SJCRH30 (cell line): ENCODE measurements around the gene FRS2. TPM values are rescaled to one million over a fixed set of nuclear protein-coding genes. Genes with fewer than 3 reads are reported as not detected.

ENCODE experiments used
- DNase-seq, 2 experiments: peaks; one replicate each; pipeline ENCODE4 v3.0.0-alpha.2; 2015 to 2020
- H3K27ac ChIP-seq: fragments of 250-450 bp; sonication (Bioruptor Pico); 2 replicates; pipeline ENCODE4 v1.5.1; 2020; ENCODE audit warnings: mild to moderate bottlenecking, moderate library complexity
- H3K27me3 ChIP-seq: fragments of 250-450 bp; sonication (Bioruptor Pico); 2 replicates; pipeline ENCODE4 v1.5.1; 2020; ENCODE audit warnings: mild to moderate bottlenecking, moderate library complexity
- H3K36me3 ChIP-seq: fragments of 250-450 bp; sonication (Bioruptor Pico); 2 replicates; pipeline ENCODE4 v1.5.1; 2020; ENCODE audit warnings: mild to moderate bottlenecking, moderate library complexity
- H3K4me1 ChIP-seq: fragments of 250-450 bp; sonication (Bioruptor Pico); 2 replicates; pipeline ENCODE4 v1.5.1; 2020; ENCODE audit warnings: mild to moderate bottlenecking, moderate library complexity
- H3K4me3 ChIP-seq: fragments of 250-450 bp; sonication (Bioruptor Pico); 2 replicates; pipeline ENCODE4 v1.5.1; 2020; ENCODE audit warnings: mild to moderate bottlenecking, moderate library complexity
- H3K9me3 ChIP-seq: fragments of 250-450 bp; sonication (Bioruptor Pico); replicated peaks from 2 replicates; pipeline ENCODE4 v1.5.1; 2020; ENCODE audit warnings: mild to moderate bottlenecking, moderate library complexity
- total RNA-seq: library from RNA; depleted of rRNA; stranded (reverse); fragments of >200 nt; shearing (Covaris generic); gene quantifications from 2 replicates; pipeline ENCODE4 v1.2.3, GENCODE V29; 2014

FRS2 gene
- total RNA-seq, 1 experiment from 2014 or later, result 28.4 TPM

DNA sequence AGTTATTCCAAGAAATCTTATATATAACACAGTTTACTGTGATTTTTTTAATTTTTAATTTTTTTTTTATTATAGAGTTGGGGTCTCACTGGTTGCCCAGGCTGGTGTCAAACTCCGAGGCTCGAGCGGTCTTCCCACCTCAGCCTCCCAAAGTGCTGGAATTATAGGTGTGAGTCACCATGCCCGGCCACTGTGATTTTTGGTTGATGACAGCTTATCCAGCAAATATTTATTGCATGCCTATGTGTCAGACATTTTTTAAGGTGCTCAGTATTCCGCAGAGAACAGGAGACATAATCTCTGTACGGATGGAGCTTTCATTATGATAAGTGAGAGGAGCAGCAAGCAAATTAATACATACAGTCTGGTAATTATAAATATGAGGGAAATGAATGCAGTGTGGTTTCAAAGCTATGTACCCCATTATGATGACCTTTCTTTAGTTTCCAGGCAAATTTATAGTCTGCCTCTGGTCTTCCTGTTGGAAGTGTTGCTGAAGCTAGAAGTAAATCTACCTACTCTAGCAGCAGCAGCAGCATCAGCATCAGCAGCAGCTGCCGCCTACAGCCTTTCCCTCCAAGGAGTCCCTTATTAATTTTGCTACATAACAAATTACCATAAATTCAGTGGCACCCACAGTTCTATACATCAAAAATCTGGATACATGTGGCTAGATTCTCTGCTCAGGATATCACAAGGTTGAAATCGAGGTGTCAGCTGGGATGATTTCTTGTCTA, 32.3 kb downstream of the FRS2 start:
- Histone ChIP-seq H3K36me3 (no peaks in the 10 kb centered on the region; the same call in 1 of the 2 replicates), H3K27ac (no peak overlapping the region), H3K9me3 (no peaks in the 10 kb centered on the region), H3K4me1 (no peaks in the 10 kb centered on the region), H3K4me3 (no peak overlapping the region), H3K27me3 (no peaks in the 10 kb centered on the region)
- no peak for DNase-seq

DNA sequence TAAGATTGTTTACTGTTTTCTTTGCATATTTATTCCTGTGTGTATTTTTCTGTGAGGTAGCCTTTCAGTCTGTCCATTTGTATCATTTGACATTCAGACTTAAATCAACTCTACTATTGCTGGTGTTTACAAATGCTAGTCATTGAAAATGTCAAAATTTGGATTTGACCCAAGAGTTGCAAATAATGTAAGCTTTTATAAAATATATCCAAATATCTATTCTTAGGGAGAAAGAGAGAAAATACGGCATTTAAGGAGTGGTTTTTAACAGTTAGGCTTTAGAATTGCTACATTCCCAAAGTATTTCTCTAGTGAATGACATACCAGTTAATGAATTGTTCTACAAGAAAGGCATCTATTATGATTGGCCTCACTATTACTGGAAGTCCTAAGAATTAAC, 37.9 kb downstream of the FRS2 start:
- no peak overlapping the region for H3K4me3 ChIP-seq
- peaks cover 4% of the 10 kb centered on the region for H3K4me1 ChIP-seq
- H3K36me3 ChIP-seq, result no peaks in the 10 kb centered on the region; the same call in 1 of the 2 replicates
- no peaks in the 10 kb centered on the region; the same call in 1 of the 2 replicates for H3K9me3 ChIP-seq
- DNase-seq, result no peak
- no peak overlapping the region for H3K27ac ChIP-seq
- no peaks in the 10 kb centered on the region for H3K27me3 ChIP-seq

DNA sequence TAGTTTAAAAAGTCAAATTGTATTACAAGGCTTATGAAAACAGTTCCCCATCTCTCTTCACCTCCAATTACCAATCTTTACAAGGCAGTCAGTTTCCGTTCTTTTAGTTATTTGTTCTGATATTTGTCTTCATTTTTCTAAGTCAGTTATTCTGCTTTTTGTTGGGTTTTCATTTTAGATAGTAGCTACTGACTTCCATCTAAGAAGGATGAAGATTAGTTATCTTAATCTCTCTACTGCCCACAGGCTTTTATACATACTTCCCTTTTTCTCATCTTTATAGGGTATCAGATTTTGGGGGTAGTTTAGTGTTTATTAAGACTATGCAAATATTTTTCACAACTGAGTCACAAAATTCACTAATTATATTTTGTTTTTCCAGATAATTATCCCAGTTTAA, 38.4 kb downstream of the FRS2 start:
- H3K4me1 ChIP-seq, result peaks cover 4% of the 10 kb centered on the region
- no peak overlapping the region for H3K27ac ChIP-seq
- DNase-seq, result no peak

DNA sequence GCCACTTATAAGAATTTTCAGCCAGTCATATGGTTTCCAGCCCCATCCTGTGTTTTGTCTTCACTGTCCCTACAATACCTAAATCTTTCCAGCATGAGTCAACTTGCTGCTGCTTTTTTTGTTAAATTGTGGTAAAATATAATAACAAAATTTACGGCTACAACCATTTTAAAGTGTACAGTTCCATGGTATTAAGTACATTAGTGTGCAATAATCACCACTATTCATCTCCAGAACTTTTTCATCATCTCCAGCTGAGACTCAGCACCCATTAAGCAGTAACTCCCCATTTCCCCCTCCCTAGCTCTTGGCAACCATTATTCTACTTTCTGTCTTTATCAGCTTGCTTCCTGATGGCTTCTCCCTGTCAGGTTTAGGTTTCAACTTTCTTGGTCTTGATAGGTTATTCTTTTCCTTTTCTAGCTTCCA, 39.1 kb downstream of the FRS2 start:
- Histone ChIP-seq H3K36me3 (no peaks in the 10 kb centered on the region; the same call in 1 of the 2 replicates), H3K27me3 (no peaks in the 10 kb centered on the region), H3K27ac (no peak overlapping the region), H3K4me3 (no peak overlapping the region), H3K4me1 (peaks cover 4% of the 10 kb centered on the region), H3K9me3 (no peaks in the 10 kb centered on the region; the same call in 1 of the 2 replicates)
- DNase-seq, result no peak

More for the DNA sequence above, 38.4 kb downstream of the FRS2 start:
- H3K4me3 ChIP-seq, result no peak overlapping the region
- no peaks in the 10 kb centered on the region; the same call in 1 of the 2 replicates for H3K9me3 ChIP-seq
- no peaks in the 10 kb centered on the region; the same call in 1 of the 2 replicates for H3K36me3 ChIP-seq
- no peaks in the 10 kb centered on the region for H3K27me3 ChIP-seq

DNA sequence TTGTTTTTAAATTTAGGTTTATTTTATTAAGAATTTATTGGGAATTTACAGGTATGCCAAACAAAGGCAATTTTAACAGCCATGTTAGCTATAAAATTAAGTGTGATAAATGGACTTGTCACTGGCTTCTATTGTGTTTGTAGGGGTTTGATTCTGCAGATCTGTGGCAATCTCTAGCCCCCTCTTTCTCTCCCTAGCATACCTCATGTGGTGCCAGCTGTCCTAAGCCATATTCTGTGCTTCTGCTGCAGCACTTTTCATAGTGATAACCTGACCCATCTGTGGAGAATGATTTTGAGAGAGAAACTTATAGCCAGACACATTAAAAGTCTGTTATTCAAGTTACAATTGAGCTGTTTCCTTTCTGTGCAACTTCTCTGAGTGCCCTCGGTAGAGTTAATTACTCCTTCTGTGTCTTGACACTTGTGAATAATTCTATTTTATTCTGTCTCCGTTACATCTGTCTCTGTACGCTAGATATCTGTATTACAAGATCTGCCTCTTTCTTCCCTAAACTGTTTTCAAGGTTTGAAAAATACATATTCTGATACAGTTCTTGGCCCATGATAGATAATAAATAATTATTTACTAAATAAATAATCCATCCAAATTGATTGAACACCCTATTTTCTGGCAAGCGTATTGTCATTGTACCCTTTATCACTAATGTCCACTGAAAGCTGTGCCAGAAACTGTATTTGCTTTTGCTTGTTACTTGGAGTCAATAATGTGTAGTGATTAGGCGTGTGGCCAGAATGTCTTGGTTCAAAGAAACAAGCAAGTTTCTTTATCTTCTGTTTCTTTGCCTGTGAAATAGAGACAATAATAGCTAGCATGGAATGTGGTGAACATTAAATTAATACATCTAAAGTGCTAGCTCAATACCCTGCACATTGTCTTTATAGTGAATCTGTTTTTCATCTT, 40.0 kb downstream of the FRS2 start:
- Histone ChIP-seq H3K27ac (no peak overlapping the region), H3K9me3 (no peaks in the 10 kb centered on the region; the same call in 1 of the 2 replicates), H3K4me1 (peaks cover 4% of the 10 kb centered on the region)

DNA sequence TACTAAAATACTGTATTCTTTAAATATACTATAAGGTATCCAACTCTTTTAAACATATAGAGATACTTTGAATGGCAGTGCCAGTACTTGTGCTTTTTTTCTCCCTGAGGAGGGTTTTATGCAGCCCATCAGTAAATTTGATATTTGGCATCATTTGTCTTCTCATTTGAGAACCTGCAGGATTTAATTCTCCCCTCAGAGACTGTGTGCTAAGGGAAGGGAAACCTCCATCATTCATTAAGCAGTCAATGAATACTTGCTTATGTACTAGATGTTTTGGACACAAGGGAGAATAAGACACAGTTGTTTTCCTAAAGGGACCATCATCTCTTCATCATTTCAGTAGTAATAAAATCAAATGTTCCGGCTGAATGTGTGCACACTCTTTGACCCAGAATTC, 40.8 kb downstream of the FRS2 start:
- Histone ChIP-seq H3K9me3 (no peaks in the 10 kb centered on the region; the same call in 1 of the 2 replicates), H3K36me3 (no peaks in the 10 kb centered on the region; the same call in 1 of the 2 replicates), H3K27ac (no peak overlapping the region), H3K4me1 (peaks cover 4% of the 10 kb centered on the region), H3K27me3 (no peaks in the 10 kb centered on the region), H3K4me3 (no peak overlapping the region)
- DNase-seq, result no peak

More for the DNA sequence above, 40.0 kb downstream of the FRS2 start:
- DNase-seq, result no peak
- Histone ChIP-seq H3K36me3 (no peaks in the 10 kb centered on the region; the same call in 1 of the 2 replicates), H3K27me3 (no peaks in the 10 kb centered on the region), H3K4me3 (no peak overlapping the region)

DNA sequence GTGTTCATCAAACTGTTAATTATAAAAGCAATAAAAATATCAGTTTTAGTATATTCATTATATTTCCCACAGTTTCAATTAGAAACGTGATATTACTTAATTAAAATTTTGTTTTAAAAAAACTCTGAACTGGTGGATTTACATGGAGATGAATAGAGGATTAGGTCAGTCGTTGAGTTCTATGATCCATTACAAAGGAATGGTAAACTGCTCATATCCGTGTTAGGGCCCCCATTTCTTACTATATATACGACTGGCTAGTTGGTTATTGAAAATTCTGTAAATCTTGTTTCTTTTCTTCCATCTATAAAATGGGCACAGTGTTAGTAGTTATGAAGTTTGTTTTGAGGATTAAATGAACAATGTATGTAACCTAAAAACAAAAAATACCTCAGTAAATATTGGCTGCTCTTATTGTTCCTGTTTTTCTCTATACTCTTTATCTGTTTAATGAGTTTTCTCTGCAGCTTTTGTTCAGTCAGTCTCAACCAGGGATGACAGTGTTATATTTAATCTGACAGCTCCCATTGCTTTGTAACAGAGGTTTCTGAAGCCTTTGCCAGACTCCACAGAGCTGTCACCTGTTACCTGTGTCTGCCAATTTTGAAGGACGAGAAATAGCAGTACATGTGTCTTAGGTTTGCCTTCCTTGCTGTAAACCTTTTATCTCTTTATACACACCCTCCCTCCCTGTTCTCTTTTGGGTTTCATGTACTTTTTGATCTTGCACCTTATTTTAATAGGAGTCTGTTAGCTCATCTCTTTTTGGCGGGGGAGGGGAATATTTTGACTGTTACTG, 41.5 kb downstream of the FRS2 start:
- H3K36me3 ChIP-seq, result no peaks in the 10 kb centered on the region; the same call in 1 of the 2 replicates
- H3K4me1 ChIP-seq, result peaks cover 4% of the 10 kb centered on the region
- no peaks in the 10 kb centered on the region; the same call in 1 of the 2 replicates for H3K9me3 ChIP-seq
- H3K4me3 ChIP-seq, result no peak overlapping the region
- H3K27me3 ChIP-seq, result no peaks in the 10 kb centered on the region
- H3K27ac ChIP-seq, result no peak overlapping the region
- no peak for DNase-seq

DNA sequence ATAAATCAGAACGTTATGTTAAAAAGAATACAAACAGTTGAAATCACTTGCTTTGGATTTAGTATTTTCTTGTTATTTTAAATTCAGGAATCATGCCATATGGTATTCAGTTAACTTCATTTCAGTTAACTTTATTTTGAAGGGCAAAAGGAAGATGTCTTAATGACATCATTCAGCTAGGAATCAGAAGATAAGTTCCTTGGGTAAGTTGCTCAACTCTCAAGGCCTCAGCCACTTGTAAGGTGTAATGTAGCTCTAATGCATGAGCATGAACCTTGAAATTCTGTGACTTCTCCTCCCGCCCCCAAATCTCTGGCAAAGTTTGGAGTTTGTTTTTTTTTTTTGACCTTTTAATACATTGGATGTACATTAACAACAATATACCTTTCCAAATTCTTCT, 42.6 kb downstream of the FRS2 start:
- Histone ChIP-seq H3K4me3 (no peak overlapping the region), H3K27me3 (no peaks in the 10 kb centered on the region), H3K36me3 (no peaks in the 10 kb centered on the region), H3K4me1 (peaks cover 4% of the 10 kb centered on the region), H3K9me3 (no peaks in the 10 kb centered on the region; the same call in 1 of the 2 replicates), H3K27ac (no peak overlapping the region)
- DNase-seq, result no peak

DNA sequence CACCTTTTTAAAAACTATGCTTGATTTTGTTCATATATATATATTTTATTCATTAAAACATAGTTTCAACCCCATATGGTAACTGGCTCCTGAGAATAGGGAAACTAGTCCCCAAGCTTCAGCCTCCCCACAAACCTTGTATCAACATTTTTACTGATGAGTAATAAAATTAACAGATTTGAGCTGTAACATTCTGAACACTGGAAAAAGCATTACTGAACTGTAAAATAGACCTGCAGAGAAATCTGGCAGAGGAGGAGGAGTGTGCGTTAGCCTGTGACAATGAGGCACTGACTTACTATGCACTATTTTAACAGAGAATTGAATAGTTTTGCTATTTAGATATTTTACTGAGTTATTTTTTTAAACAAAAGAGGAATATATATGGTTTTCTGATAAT, 43.1 kb downstream of the FRS2 start:
- Histone ChIP-seq H3K27me3 (no peaks in the 10 kb centered on the region), H3K4me3 (no peak overlapping the region), H3K9me3 (no peaks in the 10 kb centered on the region; the same call in 1 of the 2 replicates), H3K27ac (no peak overlapping the region), H3K4me1 (peaks cover 4% of the 10 kb centered on the region), H3K36me3 (no peaks in the 10 kb centered on the region)
- DNase-seq, result no peak

DNA sequence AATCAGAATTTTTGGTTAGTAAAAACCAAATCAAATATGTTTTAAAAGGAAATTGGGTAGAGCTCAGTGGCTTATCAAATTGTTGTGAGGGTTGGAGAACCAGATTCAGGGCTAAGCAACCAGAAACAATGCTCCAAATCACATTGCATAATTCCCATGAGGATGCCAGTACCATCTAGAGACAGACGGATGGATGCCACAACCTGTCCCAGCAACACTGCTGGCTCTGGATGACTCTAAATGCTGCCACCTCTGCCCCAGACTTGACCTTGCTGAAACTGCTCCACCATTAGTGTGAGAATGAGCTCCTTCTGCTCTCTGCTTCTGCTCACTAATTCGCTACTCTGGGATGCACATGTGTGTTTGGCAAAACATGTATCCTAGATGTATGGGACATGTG, 43.9 kb downstream of the FRS2 start:
- Histone ChIP-seq H3K27me3 (no peaks in the 10 kb centered on the region), H3K4me3 (no peak overlapping the region), H3K27ac (no peak overlapping the region), H3K36me3 (no peaks in the 10 kb centered on the region), H3K9me3 (no peaks in the 10 kb centered on the region; the same call in 1 of the 2 replicates), H3K4me1 (no peaks in the 10 kb centered on the region; the same call in 1 of the 2 replicates)
- DNase-seq, result no peak

DNA sequence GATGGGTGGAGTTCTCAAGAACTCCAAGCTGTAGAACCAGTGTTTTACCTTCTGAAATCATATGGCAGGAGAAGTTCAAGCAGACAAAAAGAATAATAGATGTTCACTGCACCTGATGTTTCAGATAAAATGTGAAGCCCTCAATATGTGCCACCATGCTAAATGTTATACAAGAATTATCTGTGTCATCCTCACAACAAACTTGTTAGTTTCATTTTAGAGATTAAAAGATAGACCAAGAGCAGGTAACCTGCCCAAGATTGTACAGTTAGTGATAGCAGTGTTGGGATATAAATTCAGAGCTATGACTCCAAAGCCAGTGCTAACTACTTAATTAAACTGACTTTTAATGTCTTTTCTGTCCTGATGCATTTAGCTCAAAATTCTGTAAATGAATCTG, 44.7 kb downstream of the FRS2 start:
- Histone ChIP-seq H3K27me3 (no peaks in the 10 kb centered on the region), H3K4me1 (no peaks in the 10 kb centered on the region; the same call in 1 of the 2 replicates), H3K4me3 (no peak overlapping the region), H3K36me3 (no peaks in the 10 kb centered on the region), H3K9me3 (no peaks in the 10 kb centered on the region; the same call in 1 of the 2 replicates), H3K27ac (no peak overlapping the region)
- DNase-seq, result no peak

DNA sequence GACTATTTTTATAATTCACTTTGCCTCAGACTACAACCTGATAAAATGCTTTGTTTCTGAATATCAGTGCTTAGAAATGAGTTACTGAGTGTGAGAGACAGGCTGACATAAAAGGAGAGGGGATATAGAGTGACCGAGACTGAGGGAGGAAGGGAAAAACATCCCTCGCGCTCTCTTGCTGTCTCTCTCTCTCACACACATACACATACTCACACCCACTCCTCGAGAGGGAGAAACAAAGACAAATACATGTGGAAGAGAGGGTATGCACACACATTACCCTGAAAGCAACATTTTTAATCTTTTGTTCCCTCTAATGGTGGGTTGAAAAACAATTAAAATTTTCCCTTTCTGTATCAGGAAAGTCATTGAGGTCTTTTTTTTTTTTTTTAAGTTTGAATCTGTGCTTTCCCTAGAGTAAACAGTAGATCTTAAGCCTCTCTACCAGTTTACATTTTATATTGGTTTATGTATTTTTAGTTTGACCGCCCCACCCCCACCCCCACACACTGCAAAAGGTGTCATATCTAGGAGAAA, 45.3 kb downstream of the FRS2 start:
- DNase-seq, result no peak
- H3K27ac ChIP-seq, result no peak overlapping the region
- H3K4me1 ChIP-seq, result no peaks in the 10 kb centered on the region
- no peaks in the 10 kb centered on the region; the same call in 1 of the 2 replicates for H3K9me3 ChIP-seq
- no peaks in the 10 kb centered on the region for H3K36me3 ChIP-seq
- H3K4me3 ChIP-seq, result no peak overlapping the region
- H3K27me3 ChIP-seq, result no peaks in the 10 kb centered on the region

DNA sequence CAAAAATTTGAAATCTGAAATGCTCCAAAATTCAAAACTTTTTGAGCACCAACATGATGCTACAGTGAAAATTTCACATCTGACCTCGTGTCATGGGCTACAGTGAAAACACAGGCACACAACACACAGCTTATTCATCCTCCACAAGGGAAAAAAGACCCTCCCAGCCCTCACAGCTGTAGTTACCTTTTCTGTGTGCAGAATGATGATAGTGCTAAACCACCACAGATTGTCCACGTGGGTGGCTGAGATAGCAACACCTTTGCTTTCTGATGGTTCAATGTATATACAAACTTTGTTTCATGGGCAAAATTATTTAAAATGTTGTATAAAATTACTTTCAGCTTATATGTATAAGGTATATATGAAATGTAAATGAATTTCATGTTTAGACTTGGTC, 46.8 kb downstream of the FRS2 start:
- Histone ChIP-seq H3K27me3 (no peaks in the 10 kb centered on the region), H3K27ac (no peak overlapping the region), H3K4me3 (no peak overlapping the region), H3K9me3 (peaks cover 4% of the 10 kb centered on the region), H3K4me1 (no peaks in the 10 kb centered on the region), H3K36me3 (no peaks in the 10 kb centered on the region)
- DNase-seq, result no peak

DNA sequence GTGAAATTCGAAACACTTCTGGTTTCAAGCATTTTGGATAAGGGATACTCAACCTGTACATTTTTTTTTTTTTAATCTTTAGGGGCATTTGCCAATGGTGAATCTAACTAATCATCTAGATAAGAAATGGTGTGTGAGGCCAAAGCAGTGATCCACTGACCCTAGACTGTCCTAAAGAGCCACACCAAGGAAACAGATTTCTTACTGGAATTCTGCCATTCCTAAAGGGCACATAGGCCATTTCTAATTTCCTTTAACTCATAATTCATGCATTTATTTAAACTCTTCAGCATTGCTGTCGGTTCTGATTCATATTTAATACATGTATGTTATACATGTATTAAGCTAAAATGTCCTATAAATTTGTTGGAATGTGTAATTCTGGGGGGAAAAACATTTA, 47.2 kb downstream of the FRS2 start:
- Histone ChIP-seq H3K9me3 (peaks cover 6% of the 10 kb centered on the region), H3K36me3 (no peaks in the 10 kb centered on the region), H3K4me3 (no peak overlapping the region), H3K27me3 (no peaks in the 10 kb centered on the region), H3K27ac (no peak overlapping the region), H3K4me1 (no peaks in the 10 kb centered on the region)
- DNase-seq, result no peak
